ENCODE results near the gene GJB4. TPM values are rescaled to one million over a fixed set of nuclear protein-coding genes. Genes with fewer than 3 reads are reported as not detected.

GJB4 gene
- under 1 TPM in 1 of 2 donors, not detected in 1; 0.12 TPM for total RNA-seq
- under 1 TPM; 0.06 to 0.29 TPM for polyA plus RNA-seq
- long read RNA-seq, donor 1 = 0 reads
- long read RNA-seq, donor 2 = 0 reads
- long read RNA-seq, donor 3 = 0 reads
- long read RNA-seq, donor 4 = 0 reads
- long read RNA-seq, donor 5 = 0 reads

DNA sequence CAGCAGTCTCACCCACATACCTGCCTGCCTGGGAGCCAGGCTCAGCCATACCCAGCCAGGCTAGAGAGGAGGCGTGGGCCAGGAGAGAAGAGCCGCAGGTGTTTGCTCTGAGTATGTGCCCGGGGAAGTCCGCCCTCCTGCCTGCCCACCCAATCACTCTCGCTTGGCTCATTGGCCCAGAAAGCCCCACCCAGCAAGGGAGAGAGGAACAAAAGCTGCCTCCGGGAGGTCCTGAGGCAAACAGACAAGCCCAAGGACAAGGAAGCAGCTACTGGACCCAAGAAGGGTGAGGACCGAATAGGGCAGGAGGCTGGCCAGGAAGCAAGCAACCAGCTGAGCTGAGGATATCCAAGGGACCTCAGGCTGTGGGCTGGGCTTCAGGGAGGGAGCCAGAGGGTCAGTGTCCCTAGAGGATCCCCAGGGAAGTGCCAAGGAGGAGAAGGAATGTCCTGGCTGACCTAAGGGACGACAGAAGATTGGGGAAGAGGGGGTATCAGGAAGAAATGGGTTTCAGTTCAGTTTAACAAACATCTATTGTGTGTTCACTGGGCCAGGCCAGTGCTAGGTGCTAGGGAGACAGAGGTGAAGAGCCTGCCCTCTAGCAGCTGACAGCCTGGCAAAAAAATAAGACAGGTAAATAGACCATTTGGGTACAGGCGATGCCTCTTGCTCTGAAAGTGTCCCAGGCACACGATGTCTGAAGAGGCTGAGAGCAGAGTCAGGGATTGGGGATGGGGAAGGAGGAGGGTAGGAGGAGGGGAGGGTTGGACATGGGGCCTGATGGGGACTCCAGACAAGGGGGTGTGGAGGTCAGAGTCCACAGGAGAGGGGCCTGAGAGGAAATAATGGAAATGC lies at the start of gene GJB4:
Gene GJB4, plus strand, starts transcription at position 238 of the 855 bp plus-strand sequence. CDS start 1,515 bp downstream, outside the sequence.
- Histone ChIP-seq H3K9ac (ENCODE audit: insufficient read depth in 1 of 2, low read length in 2 of 2) (no peak within 1 kb of the TSS), H3K4me3 (no peak within 1 kb of the TSS), H3K36me3 (ENCODE audit: control insufficient read depth in 4 of 4, insufficient read depth in 4 of 4, low read length in 4 of 4) (no peaks in the 10 kb centered on the region), H3K9me3 (ENCODE audit: control insufficient read depth in 4 of 4, insufficient read depth in 3 of 4, low read length in 3 of 4) (peaks cover 0 to 9% (median 0%) of the 10 kb centered on the region in 4 donors), H3K27me3 (ENCODE audit: control insufficient read depth in 3 of 3, insufficient read depth in 3 of 3, low read length in 2 of 3) (no peaks in the 10 kb centered on the region), H3K4me1 (ENCODE audit: control insufficient read depth in 5 of 5, insufficient read depth in 5 of 5, low read length in 5 of 5) (no peaks in the 10 kb centered on the region), H3K27ac (ENCODE audit: low read depth in 1 of 2, low read length in 1 of 2) (no peak within 1 kb of the TSS)
- TF ChIP-seq, protein P1, sequence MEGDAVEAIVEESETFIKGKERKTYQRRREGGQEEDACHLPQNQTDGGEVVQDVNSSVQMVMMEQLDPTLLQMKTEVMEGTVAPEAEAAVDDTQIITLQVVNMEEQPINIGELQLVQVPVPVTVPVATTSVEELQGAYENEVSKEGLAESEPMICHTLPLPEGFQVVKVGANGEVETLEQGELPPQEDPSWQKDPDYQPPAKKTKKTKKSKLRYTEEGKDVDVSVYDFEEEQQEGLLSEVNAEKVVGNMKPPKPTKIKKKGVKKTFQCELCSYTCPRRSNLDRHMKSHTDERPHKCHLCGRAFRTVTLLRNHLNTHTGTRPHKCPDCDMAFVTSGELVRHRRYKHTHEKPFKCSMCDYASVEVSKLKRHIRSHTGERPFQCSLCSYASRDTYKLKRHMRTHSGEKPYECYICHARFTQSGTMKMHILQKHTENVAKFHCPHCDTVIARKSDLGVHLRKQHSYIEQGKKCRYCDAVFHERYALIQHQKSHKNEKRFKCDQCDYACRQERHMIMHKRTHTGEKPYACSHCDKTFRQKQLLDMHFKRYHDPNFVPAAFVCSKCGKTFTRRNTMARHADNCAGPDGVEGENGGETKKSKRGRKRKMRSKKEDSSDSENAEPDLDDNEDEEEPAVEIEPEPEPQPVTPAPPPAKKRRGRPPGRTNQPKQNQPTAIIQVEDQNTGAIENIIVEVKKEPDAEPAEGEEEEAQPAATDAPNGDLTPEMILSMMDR (IDR thresholded peaks at IDR 0.05; ENCODE audit: control extremely low read depth, extremely low read depth) = no peak
- ATAC-seq (ENCODE audit: insufficient read depth, low FRiP score) (no peak), DNase-seq (no peak)
- WGBS, 2 donors = 61 to 75% methylated on average over 10 of the region's 10 CpGs

DNA sequence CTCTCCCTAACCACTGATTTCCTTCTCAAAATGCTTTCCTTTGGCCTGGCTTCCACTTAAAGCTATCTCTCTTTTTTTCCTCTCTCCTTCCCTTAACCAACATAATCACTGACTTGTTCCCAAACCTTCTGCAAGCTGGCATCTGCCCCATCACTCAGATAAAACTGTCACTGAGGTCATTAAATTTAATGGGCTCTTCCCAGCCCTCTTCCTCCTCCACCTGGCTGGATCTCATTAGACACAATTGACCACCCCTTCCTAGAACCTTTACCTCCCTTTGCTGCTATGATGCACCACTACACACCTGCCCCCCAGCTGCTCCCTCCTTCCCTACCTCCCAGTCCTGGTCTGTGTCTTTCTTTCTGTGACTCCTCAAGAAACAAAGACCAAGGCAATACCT lies 48.7 kb upstream of the GJB4 start:
- Histone ChIP-seq H3K36me3 (ENCODE audit: control insufficient read depth in 4 of 4, insufficient read depth in 4 of 4, low read length in 4 of 4) (no peaks in the 10 kb centered on the region), H3K9me3 (ENCODE audit: control insufficient read depth in 4 of 4, insufficient read depth in 3 of 4, low read length in 3 of 4) (peaks cover 0 to 3% (median 0%) of the 10 kb centered on the region in 4 donors), H3K27me3 (ENCODE audit: control insufficient read depth in 3 of 3, insufficient read depth in 3 of 3, low read length in 2 of 3) (peaks cover 0 to 4% (median 0%) of the 10 kb centered on the region in 3 donors), H3K4me3 (no peak overlapping the region), H3K27ac (ENCODE audit: low read depth in 1 of 2, low read length in 1 of 2) (no peak overlapping the region), H3K4me1 (ENCODE audit: control insufficient read depth in 5 of 5, insufficient read depth in 5 of 5, low read length in 5 of 5) (no peaks in the 10 kb centered on the region), H3K9ac (ENCODE audit: insufficient read depth in 1 of 2, low read length in 2 of 2) (no peak overlapping the region)
- DNase-seq (no peak), ATAC-seq (ENCODE audit: insufficient read depth, low FRiP score) (no peak)
- TF ChIP-seq, protein P1 (IDR thresholded peaks at IDR 0.05; ENCODE audit: control extremely low read depth, extremely low read depth) = no peak

DNA sequence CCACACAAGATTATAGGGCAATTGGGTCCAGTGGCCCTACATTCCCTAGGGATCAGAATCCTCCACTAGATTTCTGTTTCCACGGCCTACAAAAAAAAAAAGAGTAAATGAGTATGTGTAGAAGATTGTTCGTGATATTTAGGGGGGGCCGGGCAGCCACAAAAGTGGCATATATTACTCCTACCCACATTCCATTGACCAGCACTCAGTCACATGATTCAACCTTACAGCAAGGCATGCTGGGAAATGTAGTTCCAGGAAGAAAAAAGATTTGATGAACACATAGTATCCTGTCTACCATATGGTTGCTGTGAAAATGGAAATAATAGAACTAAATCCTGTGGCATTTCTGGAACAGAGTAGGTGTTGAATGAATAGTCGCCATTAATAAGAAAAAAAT lies 48.1 kb upstream of the GJB4 start:
- Histone ChIP-seq H3K27ac (ENCODE audit: low read depth in 1 of 2, low read length in 1 of 2) (no peak overlapping the region), H3K4me3 (no peak overlapping the region), H3K4me1 (ENCODE audit: control insufficient read depth in 5 of 5, insufficient read depth in 5 of 5, low read length in 5 of 5) (no peaks in the 10 kb centered on the region), H3K27me3 (ENCODE audit: control insufficient read depth in 3 of 3, insufficient read depth in 3 of 3, low read length in 2 of 3) (peaks cover 0 to 4% (median 0%) of the 10 kb centered on the region in 3 donors), H3K9ac (ENCODE audit: insufficient read depth in 1 of 2, low read length in 2 of 2) (no peak overlapping the region), H3K9me3 (ENCODE audit: control insufficient read depth in 4 of 4, insufficient read depth in 3 of 4, low read length in 3 of 4) (peaks cover 0 to 3% (median 0%) of the 10 kb centered on the region in 4 donors), H3K36me3 (ENCODE audit: control insufficient read depth in 4 of 4, insufficient read depth in 4 of 4, low read length in 4 of 4) (no peaks in the 10 kb centered on the region)
- ATAC-seq (ENCODE audit: insufficient read depth, low FRiP score) = no peak
- DNase-seq = no peak
- TF ChIP-seq, protein P1 (IDR thresholded peaks at IDR 0.05; ENCODE audit: control extremely low read depth, extremely low read depth) = no peak
- WGBS, 2 donors = 77 to 79% methylated on average over 4 of the region's 4 CpGs
